ENCODE results near the gene ZBTB2.
"Not testable (repeated sequence)": the region's sequence is repeated elsewhere in the genome, so short reads cannot be mapped to it uniquely, and the experiment has no call there.

ZBTB2 gene

DNA sequence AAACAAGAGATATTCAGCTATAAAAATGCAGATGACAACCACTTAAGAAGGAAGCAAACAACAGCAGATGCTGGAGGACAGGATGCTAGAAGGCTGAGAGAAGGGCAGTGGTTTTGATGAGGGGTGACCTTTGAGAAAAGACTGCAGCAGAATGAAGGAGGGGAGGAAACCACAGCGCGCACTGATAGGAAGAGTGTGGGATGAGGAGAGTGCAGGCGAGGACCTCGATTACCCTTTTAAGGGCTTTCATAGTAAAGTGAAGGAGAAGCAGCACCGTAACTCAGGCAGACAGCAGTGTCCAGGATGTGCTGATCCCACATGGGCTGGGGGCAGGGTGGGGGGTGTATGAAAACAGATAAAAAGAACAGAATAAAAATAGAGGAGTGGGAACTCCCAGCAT is 19.2 kb downstream of the ZBTB2 start:
- DNase-seq (ENCODE audit: low spot score) = no peak

DNA sequence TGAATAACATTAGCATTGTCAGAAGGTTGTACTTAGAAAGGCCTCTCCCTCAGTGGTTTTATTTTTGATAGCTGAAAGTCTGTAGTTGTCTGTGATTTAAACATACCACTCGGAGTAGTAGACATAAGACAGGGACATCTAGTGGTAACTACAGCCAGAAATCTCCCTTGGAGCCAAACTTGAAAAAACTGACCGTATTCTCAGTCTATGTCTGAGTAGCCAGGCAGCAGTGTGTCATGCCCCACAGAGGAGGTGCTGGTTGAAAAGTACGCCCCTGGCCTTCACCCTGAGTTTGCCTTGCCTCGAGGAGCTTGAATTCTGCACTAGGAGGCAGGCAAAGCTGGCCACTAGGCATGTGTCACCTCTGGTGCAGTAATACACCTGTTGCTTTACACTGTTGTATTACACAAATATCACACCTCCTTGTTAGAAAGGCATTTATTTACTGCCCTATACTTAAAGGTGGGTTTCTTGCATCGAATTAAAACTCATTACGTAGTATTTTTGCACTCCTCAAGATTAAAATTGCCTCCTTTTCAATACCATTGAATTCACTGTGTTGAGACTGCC is 20.8 kb downstream of the ZBTB2 start:
- DNase-seq (ENCODE audit: low spot score) = no peak

- no peak for DNase-seq (ENCODE audit: low spot score)
Observed at GRCh38 chr6:151365233-151365632, 26.1 kb downstream of the ZBTB2 start.

- no peak for DNase-seq (ENCODE audit: low spot score)
Observed at GRCh38 chr6:151359486-151359885, 31.9 kb downstream of the ZBTB2 start.

- no peak for DNase-seq (ENCODE audit: low spot score)
Observed at GRCh38 chr6:151358475-151358874, 32.9 kb downstream of the ZBTB2 start.

DNA sequence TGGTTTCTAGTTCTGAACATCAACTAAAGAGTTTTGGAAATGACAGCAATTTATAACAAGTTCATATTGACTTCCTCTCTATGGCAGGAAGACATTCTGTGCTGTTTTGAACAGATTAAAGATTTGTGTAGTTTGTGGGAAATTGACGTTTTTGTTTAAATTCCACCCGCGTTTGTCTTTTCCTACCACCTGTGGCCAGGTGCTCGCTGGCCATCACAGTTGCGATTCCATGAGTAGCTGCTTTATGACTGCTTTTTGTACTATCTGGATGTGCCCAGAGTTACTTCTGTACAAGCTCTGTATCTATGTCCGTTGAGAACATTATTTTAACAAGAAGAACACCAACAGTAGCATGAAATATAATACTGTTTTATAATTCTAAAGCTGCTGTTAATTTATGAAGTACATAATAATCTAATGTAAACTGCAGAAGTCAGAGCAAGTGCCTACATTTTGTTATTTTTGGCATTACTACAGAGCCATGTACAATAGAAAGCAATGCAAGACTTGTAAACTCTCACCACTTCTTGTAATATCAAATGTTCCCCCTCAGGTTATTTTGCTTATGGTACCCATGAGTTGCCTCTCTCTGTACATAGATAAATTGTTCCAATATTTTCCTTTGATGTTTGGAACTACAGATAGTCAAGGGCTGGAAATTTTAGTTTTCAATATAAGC is 33.5 kb downstream of the ZBTB2 start:
- DNase-seq (ENCODE audit: low spot score) = no peak

DNA sequence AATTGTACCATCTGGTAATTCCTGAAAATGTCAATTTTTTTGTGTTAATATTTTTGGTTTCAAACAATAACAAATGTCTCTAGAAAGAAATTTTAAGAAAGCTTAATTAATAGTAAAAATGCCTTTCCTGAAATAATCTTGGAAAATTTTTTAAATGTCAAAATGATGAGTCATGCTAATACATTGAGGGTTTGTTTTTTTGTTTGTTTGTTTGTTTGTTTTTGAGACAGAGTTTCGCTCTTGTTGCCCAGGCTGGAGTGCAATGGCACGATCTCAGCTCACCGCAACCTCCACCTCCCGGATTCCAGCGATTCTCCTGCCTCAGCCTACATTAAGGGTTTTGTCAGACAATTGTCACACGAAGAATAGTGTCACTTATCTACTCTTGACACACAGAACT is 34.4 kb downstream of the ZBTB2 start:
- not testable (repeated sequence) for DNase-seq (ENCODE audit: low spot score)

GRCh38 chr6:151353795-151354194 is 37.6 kb downstream of the ZBTB2 start:
- no peak for DNase-seq (ENCODE audit: low spot score)

DNA sequence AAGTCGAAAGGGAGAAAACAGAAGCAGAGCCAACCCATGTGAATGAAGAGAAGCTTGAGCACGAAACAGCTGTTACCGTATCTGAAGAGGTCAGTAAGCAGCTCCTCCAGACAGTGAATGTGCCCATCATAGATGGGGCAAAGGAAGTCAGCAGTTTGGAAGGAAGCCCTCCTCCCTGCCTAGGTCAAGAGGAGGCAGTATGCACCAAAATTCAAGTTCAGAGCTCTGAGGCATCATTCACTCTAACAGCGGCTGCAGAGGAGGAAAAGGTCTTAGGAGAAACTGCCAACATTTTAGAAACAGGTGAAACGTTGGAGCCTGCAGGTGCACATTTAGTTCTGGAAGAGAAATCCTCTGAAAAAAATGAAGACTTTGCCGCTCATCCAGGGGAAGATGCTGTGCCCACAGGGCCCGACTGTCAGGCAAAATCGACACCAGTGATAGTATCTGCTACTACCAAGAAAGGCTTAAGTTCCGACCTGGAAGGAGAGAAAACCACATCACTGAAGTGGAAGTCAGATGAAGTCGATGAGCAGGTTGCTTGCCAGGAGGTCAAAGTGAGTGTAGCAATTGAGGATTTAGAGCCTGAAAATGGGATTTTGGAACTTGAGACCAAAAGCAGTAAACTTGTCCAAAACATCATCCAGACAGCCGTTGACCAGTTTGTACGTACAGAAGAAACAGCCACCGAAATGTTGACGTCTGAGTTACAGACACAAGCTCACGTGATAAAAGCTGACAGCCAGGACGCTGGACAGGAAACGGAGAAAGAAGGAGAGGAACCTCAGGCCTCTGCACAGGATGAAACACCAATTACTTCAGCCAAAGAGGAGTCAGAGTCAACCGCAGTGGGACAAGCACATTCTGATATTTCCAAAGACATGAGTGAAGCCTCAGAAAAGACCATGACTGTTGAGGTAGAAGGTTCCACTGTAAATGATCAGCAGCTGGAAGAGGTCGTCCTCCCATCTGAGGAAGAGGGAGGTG is 38.7 kb downstream of the ZBTB2 start:
- no peak for DNase-seq (ENCODE audit: low spot score)

DNA sequence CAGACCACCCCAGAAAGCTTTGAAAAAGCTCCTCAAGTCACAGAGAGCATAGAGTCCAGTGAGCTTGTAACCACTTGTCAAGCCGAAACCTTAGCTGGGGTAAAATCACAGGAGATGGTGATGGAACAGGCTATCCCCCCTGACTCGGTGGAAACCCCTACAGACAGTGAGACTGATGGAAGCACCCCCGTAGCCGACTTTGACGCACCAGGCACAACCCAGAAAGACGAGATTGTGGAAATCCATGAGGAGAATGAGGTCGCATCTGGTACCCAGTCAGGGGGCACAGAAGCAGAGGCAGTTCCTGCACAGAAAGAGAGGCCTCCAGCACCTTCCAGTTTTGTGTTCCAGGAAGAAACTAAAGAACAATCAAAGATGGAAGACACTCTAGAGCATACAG is 39.6 kb downstream of the ZBTB2 start:
- DNase-seq (ENCODE audit: low spot score) = no peak

DNA sequence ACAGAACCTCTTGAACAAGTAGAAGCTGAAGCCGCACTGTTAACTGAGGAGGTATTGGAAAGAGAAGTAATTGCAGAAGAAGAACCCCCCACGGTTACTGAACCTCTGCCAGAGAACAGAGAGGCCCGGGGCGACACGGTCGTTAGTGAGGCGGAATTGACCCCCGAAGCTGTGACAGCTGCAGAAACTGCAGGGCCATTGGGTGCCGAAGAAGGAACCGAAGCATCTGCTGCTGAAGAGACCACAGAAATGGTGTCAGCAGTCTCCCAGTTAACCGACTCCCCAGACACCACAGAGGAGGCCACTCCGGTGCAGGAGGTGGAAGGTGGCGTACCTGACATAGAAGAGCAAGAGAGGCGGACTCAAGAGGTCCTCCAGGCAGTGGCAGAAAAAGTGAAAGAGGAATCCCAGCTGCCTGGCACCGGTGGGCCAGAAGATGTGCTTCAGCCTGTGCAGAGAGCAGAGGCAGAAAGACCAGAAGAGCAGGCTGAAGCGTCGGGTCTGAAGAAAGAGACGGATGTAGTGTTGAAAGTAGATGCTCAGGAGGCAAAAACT is 40.1 kb downstream of the ZBTB2 start:
- DNase-seq (ENCODE audit: low spot score) = no peak

DNA sequence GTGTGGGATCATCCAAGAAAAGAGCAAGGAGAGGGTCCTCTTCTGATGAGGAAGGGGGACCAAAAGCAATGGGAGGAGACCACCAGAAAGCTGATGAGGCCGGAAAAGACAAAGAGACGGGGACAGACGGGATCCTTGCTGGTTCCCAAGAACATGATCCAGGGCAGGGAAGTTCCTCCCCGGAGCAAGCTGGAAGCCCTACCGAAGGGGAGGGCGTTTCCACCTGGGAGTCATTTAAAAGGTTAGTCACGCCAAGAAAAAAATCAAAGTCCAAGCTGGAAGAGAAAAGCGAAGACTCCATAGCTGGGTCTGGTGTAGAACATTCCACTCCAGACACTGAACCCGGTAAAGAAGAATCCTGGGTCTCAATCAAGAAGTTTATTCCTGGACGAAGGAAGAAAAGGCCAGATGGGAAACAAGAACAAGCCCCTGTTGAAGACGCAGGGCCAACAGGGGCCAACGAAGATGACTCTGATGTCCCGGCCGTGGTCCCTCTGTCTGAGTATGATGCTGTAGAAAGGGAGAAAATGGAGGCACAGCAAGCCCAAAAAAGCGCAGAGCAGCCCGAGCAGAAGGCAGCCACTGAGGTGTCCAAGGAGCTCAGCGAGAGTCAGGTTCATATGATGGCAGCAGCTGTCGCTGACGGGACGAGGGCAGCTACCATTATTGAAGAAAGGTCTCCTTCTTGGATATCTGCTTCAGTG is 40.8 kb downstream of the ZBTB2 start:
- no peak for DNase-seq (ENCODE audit: low spot score)

GRCh38 chr6:151349651-151350270 is 41.6 kb downstream of the ZBTB2 start:
- no peak for DNase-seq (ENCODE audit: low spot score)

DNA sequence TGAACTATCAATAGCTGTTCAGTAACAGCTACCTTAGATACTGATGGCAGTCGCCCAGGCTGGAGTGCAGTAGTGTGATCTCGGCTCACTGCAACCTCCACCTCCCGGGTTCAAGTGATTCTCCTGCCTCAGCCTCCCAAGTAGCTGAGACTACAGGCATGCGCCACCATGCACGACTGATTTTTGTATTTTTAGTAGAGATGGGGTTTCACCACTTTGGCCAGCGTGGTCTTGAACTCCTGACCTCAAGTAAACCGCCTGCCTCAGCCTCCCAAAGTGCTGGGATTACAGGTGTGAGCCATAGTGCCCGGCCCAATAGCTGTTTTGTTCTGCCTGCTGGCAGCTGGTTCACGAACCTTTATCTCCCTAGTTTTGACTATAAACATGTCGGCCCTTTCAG is 48.6 kb downstream of the ZBTB2 start:
- not testable (repeated sequence) for DNase-seq (ENCODE audit: low spot score)

- DNase-seq (ENCODE audit: low spot score) = no peak
Observed at GRCh38 chr6:151341476-151342195, 49.7 kb downstream of the ZBTB2 start.

- DNase-seq (ENCODE audit: low spot score) = no peak
Observed at GRCh38 chr6:151340219-151340978, 51.0 kb downstream of the ZBTB2 start.

- DNase-seq (ENCODE audit: low spot score) = no peak
Observed at GRCh38 chr6:151339369-151339768, 52.0 kb downstream of the ZBTB2 start.

GRCh38 chr6:151338651-151339200 is 52.6 kb downstream of the ZBTB2 start:
- no peak for DNase-seq (ENCODE audit: low spot score)

DNA sequence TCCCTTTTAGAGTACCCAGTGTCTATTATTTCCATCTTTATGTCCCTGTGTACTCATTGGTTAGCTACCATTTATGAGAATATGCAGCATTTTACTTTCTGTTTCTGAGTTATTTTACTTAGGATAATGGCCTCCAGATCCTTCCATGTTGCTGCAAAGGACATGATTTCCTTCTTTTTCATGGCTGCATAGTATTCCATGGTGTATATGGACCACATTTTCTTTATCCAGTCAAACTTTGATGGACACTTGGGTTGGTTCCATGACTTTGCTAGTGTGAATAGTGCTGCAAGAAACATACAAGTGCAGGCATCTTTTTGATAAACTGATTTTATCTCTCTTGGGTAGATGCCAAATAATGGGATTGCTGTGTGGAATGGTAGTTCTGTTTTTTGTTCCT is 55.4 kb downstream of the ZBTB2 start:
- no peak for DNase-seq (ENCODE audit: low spot score)

Data from hepatic stellate cell (primary cell).